Fibroblast of mammary gland (primary cell): ENCODE results near the gene ERBB3.
A peak's percentile ranks its signal among the peaks of the same experiment; 100 is the strongest.
"Not testable (repeated sequence)": the region's sequence is repeated elsewhere in the genome, so short reads cannot be mapped to it uniquely, and the experiment has no call there.

Experiments
- DNase-seq: peaks from one replicate; pipeline ENCODE4 v3.0.0-alpha.2; 2010; ENCODE audit warnings: low read depth
- H3K4me3 ChIP-seq: 2 replicates; pipeline ENCODE4 v1.5.1; 2011; ENCODE audit warnings: low read depth, mild to moderate bottlenecking, low read length, moderate library complexity; ENCODE audit not compliant: control insufficient read depth
- CTCF ChIP-seq: conservative IDR thresholded peaks from 2 replicates; pipeline ENCODE4 v1.5.1; 2011; ENCODE audit warnings: low read depth, low read length, inconsistent platforms; ENCODE audit not compliant: control insufficient read depth, insufficient read depth

ERBB3 gene

GRCh38 chr12:56040963-56041551 lies 38.9 kb upstream of the ERBB3 start:
- TF ChIP-seq CTCF = no peak
- DNase-seq = no peak
- H3K4me3 ChIP-seq = peak overlapping the region; percentile 99

DNA sequence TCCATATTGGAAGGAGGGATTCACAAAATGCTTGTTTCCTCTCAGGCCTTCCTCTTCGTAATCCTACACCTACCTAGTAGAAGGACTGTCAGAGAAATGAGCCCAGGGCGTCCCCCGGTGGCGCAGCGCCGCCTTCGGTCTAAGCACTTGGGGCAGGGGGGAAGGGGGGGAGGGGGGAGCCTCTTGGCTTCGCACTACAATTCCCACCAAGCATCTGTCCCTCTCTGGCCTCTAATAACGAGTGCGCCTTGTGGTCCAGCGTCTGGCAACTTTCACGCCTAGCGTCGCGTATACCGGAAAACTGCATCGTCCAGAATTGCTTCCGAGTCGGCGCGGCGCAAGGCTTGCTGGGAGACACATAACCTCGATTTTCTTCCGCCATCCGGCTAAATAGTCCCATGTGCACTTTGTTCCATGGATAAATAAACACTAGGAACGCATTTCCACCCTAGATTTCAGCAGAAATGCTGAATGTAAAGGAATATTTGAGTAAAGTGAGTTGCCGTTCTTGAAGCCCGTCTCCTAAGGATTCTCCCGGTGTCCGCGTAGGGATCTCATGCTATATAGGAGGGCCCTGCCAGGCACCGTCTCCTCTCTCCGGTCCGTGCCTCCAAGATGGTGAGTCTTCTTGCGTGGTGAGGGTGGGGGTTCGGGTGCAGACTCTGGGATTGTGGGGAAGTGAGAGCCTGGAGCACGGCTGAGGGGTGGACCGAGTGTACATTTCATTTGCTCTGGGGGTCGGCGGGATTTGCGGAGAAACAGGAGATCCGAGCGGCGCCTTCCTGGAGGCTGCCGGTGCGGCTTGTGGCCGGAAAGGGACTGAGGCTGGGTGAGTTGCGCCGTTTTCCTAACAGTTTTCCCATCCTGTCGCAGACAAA lies 38.2 kb upstream of the ERBB3 start, which contains the start of gene RPS26:
Gene RPS26 (plus strand): TSS at position 367 of the 878 bp plus-strand sequence. CDS start 249 bp downstream, at position 616.
- DNase-seq = peak; percentile 100
- TF ChIP-seq CTCF = peak; percentile 37
- peak within 1 kb of the TSS; percentile 99 for H3K4me3 ChIP-seq

GRCh38 chr12:56042430-56042813 lies 37.5 kb upstream of the ERBB3 start:
- H3K4me3 ChIP-seq = peak overlapping the region; percentile 99
- not testable (repeated sequence) for DNase-seq

DNA sequence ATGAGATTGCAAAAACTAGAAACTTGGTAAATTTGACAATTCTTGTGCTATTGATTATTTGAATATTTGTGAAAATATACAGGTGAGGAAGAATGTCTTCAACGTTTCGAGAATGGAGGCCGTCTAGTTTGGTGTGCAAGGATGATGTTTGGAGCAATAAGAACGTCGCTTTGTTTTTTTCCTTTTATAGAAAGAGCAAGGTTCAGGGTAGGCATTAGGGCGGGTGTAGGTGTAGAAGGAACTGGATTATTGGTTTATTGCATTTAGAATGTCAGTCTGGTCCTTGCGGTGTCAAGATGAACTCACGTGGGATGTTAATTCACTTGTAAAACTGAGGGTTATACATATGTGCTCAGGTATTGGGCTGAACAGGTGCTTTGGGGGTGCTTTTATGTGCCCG lies 37.1 kb upstream of the ERBB3 start:
- no peak for TF ChIP-seq CTCF
- peak overlapping the region; percentile 99 for H3K4me3 ChIP-seq
- DNase-seq = no peak

GRCh38 chr12:56046027-56046780 lies 33.8 kb upstream of the ERBB3 start:
- H3K4me3 ChIP-seq = no peak overlapping the region
- no peak for TF ChIP-seq CTCF
- DNase-seq = no peak

DNA sequence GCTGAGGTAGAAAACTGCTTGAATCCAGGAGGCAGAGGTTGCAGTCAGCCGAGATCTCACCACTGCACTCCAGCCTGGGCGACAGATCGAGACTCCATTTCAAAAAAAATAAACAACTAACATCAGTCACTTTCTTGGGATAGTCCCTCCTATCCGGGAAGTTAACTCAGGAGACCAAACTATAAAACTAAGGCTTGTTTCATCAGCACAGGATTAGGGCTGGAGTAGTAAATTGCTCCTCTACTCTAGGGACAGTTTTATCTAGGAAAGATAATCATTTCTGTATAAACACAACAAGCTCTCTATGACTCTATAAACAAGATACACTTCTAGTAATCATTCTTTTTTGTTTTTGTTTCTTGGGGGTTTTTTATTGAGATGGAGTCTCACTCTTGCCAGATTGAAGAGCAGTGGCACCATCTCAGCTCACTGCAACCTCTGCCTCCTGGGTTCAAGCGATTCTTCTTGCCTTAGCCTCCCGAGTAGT lies 26.5 kb upstream of the ERBB3 start:
- H3K4me3 ChIP-seq = no peak overlapping the region
- DNase-seq = no peak
- TF ChIP-seq CTCF = no peak

GRCh38 chr12:56059964-56060363 lies 20.0 kb upstream of the ERBB3 start:
- H3K4me3 ChIP-seq = not testable (repeated sequence)
- peak; percentile 39 for DNase-seq
